ENCODE measurements around the gene NSD1.

DNA sequence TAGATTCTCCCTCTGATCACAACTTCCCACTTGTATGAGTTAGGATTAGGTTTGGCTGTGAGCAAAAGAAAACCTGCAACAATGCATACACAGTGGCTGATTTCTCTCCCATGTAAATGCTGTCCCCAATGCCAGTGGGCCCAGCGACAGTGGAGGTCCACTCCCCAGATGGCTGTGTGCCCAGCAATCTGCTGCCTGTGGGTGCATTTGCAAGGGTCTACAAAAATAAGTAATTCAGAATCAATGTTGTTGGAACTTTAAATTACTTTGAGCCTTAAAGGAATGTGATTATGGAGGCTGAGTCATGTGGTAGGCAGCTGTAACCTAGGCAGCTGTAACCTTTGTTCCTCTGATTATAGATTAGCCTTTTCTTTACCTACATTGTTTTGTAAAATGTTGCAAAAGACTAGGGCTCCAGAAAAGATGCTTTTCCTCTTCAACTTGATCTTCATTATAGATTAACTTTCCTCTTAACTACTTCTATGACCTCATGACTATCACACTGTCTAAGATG lies 192.4 kb downstream of the NSD1 start:
- TF ChIP-seq CEBPB (IDR thresholded peaks at IDR 0.05; ENCODE audit: low read depth), result no peak
- no peak for TF ChIP-seq EZH2 (IDR thresholded peaks at IDR 0.05)
- TF ChIP-seq RAD21 (IDR thresholded peaks at IDR 0.05; ENCODE audit: low read depth), result no peak
- no peak for TF ChIP-seq CTCF (IDR thresholded peaks at IDR 0.05 in 2 of 3, conservative IDR thresholded peaks at IDR 0.05 in 1 of 3; ENCODE audit: borderline replicate concordance in 1 of 3, insufficient read depth in 1 of 3, low read depth in 2 of 3, low read length in 2 of 3)
- no peak for TF ChIP-seq POLR2A (IDR thresholded peaks at IDR 0.05; ENCODE audit: borderline replicate concordance, extremely low read depth, insufficient read depth, insufficient read length)
- TF ChIP-seq ZNF274 (IDR thresholded peaks at IDR 0.05; ENCODE audit: low read depth, low read length), result no peak
- no peak for TF ChIP-seq TCF7L2 (IDR thresholded peaks at IDR 0.05; ENCODE audit: borderline replicate concordance, extremely low read depth, insufficient read depth, insufficient read length)
- TF ChIP-seq SIN3A (IDR thresholded peaks at IDR 0.05; ENCODE audit: low read depth), result no peak
- TF ChIP-seq POLR2AphosphoS5 (IDR thresholded peaks at IDR 0.05; ENCODE audit: low read depth, low read length), result no peak
- TF ChIP-seq YY1 (IDR thresholded peaks at IDR 0.05; ENCODE audit: extremely low read depth, insufficient replicate concordance, low read depth, low read length), result no peak
- no peak for TF ChIP-seq JUND (IDR thresholded peaks at IDR 0.05)
- TF ChIP-seq ZFX (IDR thresholded peaks at IDR 0.05), result no peak
- TF ChIP-seq, protein P1, sequence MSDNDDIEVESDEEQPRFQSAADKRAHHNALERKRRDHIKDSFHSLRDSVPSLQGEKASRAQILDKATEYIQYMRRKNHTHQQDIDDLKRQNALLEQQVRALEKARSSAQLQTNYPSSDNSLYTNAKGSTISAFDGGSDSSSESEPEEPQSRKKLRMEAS (IDR thresholded peaks at IDR 0.05), result no peak

Data from HCT116 (cell line).